K562 (cell line): ENCODE data around the gene PLXDC1. TPM values are rescaled to one million over a fixed set of nuclear protein-coding genes. Genes with fewer than 3 reads are reported as not detected.

ENCODE experiments used
- CTCFL ChIP-seq: IDR thresholded peaks from 2 replicates; pipeline ENCODE4 v1.6.1; 2011; ENCODE audit warnings: borderline replicate concordance, low read depth, mild to moderate bottlenecking, moderate library complexity, low read length; ENCODE audit not compliant: insufficient read depth, poor library complexity, severe bottlenecking
- HDAC1 ChIP-seq, 2 experiments: fragments of 450-650 bp; IDR thresholded peaks; 2 replicates each; pipeline ENCODE4 v1.6.1; 2016 to 2017; ENCODE audit warnings: inconsistent platforms in 1 of 2, mild to moderate bottlenecking in 1 of 2, moderate library complexity in 1 of 2
- LARP7 ChIP-seq: fragments of 450-650 bp; IDR thresholded peaks from 2 replicates; pipeline ENCODE4 v1.6.1; 2016
- NCOA2 ChIP-seq, 2 experiments: fragments of 450-650 bp; IDR thresholded peaks; 2 replicates each; pipeline ENCODE4 v1.6.1; 2018; ENCODE audit warnings: mild to moderate bottlenecking in 2 of 2, moderate library complexity in 1 of 2; ENCODE audit not compliant: partially characterized antibody in 2 of 2
- PPARD ChIP-seq: fragments of 250-450 bp; sonication (Bioruptor Pico); IDR thresholded peaks from 2 replicates; pipeline ENCODE4 v1.8.0; 2022; ENCODE audit warnings: inconsistent platforms, mild to moderate bottlenecking, moderate library complexity
- PTRF ChIP-seq: fragments of 450-650 bp; IDR thresholded peaks from 2 replicates; pipeline ENCODE4 v1.6.1; 2016; ENCODE audit warnings: mild to moderate bottlenecking, missing genetic modification characterization, missing compliant biosample characterization
- SLC30A9 ChIP-seq: fragments of 250-450 bp; sonication (Bioruptor Pico); IDR thresholded peaks from 2 replicates; pipeline ENCODE4 v1.8.0; 2022; ENCODE audit warnings: mild to moderate bottlenecking, moderate library complexity
- SP1 ChIP-seq: sonication (generic); formaldehyde crosslinking; IDR thresholded peaks from 2 replicates; pipeline ENCODE4 v1.8.1; 2022; ENCODE audit warnings: mild to moderate bottlenecking, missing genetic modification reagents
- TSHZ1 ChIP-seq: fragments of 250-450 bp; sonication (Bioruptor Pico); IDR thresholded peaks from 2 replicates; pipeline ENCODE4 v1.4.0; 2020; ENCODE audit warnings: mild to moderate bottlenecking, moderate library complexity
- ZFP91 ChIP-seq: sonication (generic); formaldehyde crosslinking; IDR thresholded peaks from 2 replicates; pipeline ENCODE4 v1.8.0; 2022; ENCODE audit warnings: mild to moderate bottlenecking, missing genetic modification reagents
- ZNF24 ChIP-seq: fragments of 450-650 bp; IDR thresholded peaks from 2 replicates; pipeline ENCODE4 v1.6.1; 2016
- ZNF507 ChIP-seq: conservative IDR thresholded peaks from 2 replicates; pipeline ENCODE4 v1.6.1; 2017; ENCODE audit warnings: missing genetic modification characterization, missing compliant biosample characterization
- ZNF668 ChIP-seq: fragments of 250-450 bp; sonication (Bioruptor Pico); IDR thresholded peaks from 2 replicates; pipeline ENCODE4 v1.8.0; 2022; ENCODE audit warnings: mild to moderate bottlenecking, inconsistent platforms
- polyA plus RNA-seq, 8 experiments: library from polyadenylated mRNA; depleted of rRNA in 4 of 8; stranded (reverse) in 5 of 8; unstranded in 3 of 8; fragments of >200 nt; fragmentation: Nextera tagmentation in 2 of 8; fragmentation: Illumina TruSeq in 1 of 8; extraction: Ambion mirVana in 2 of 8; extraction: Trizol in 1 of 8; gene quantifications; 2 replicates each; pipeline versions ENCODE4 v1.2.1 to v1.2.3, GENCODE V29; 2011 to 2014; ENCODE audit warnings: inconsistent platforms in 1 of 8, missing spikeins in 1 of 8
- total RNA-seq, 7 experiments: library from RNA; depleted of rRNA in 6 of 7; stranded (reverse); fragments of >200 nt in 6 of 7; fragmentation: Illumina TruSeq in 2 of 7; extraction: Trizol in 2 of 7; gene quantifications; 2 replicates each; pipeline versions ENCODE4 v1.2.1 to v1.2.3, GENCODE V29; 2011 to 2021; ENCODE audit warnings: low replicate concordance in 1 of 7
- TF ChIP-seq, protein P1 (sequence below): fragments of 450-650 bp; IDR thresholded peaks from 2 replicates; pipeline ENCODE4 v1.6.1; 2017; ENCODE audit warnings: mild to moderate bottlenecking, moderate library complexity
- TF ChIP-seq, protein P2 (sequence below): fragments of 250-450 bp; sonication (Bioruptor Pico); IDR thresholded peaks from 2 replicates; pipeline ENCODE4 v1.4.0; 2020; ENCODE audit warnings: mild to moderate bottlenecking, moderate library complexity, borderline replicate concordance

Gene PLXDC1
- total and polyA plus RNA-seq, 9 of the 15 experiments (the other 6 are each of a cell fraction or from before 2014, with no cell fraction given): not detected

DNA sequence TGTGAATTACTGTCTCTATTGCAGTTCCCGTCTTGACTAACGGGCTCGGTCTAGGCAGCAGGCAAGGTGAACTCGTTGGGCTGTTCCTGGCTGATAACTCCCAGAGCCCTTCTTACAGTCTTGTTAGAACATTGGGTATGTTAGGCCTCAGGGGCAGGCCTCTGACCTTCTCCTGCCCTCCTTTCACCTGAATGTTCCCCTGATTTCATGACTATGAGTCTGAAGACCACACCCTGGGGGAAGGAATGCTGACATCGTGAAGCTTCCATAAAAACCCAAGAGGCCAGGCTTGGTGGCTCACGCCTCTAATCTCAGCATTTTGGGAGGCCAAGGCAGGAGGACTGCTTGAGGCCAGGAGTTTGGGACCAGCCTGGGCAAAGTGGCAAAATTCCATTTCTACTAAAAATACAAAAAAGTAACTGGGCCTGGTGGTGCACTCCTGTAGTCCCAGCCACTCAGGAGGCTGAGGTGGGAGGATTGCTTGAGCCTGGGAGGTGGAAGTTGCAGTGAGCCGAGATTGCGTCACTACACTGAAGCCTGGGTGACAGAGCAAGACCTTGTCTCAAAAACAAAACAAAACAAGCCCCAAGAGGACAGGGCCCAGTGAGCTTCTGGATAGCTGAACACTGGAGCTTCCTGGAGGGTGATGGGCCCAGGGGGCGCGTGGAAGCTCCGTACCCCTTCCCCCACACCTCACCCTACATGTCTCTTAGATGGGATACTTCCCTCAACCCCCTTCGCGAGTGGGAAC, 136.5 kb downstream of the PLXDC1 start (continued):
- no peak for TF ChIP-seq TSHZ1 (CRISPR knock-in tag)
- TF ChIP-seq PTRF: peak; percentile 33
- TF ChIP-seq NCOA2 (IDR thresholded peaks at IDR 0.05; ENCODE audit: partially characterized antibody in 2 of 2): no peak
- no peak for TF ChIP-seq LARP7
- no peak for TF ChIP-seq CTCFL
- TF ChIP-seq ZNF24: no peak
- no peak for TF ChIP-seq HDAC1 (IDR thresholded peaks at IDR 0.05)
- no peak for TF ChIP-seq ZFP91 (CRISPR knock-in tag)
- TF ChIP-seq, protein P1, sequence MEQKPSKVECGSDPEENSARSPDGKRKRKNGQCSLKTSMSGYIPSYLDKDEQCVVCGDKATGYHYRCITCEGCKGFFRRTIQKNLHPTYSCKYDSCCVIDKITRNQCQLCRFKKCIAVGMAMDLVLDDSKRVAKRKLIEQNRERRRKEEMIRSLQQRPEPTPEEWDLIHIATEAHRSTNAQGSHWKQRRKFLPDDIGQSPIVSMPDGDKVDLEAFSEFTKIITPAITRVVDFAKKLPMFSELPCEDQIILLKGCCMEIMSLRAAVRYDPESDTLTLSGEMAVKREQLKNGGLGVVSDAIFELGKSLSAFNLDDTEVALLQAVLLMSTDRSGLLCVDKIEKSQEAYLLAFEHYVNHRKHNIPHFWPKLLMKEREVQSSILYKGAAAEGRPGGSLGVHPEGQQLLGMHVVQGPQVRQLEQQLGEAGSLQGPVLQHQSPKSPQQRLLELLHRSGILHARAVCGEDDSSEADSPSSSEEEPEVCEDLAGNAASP: no peak
- no peak for TF ChIP-seq ZNF668 (CRISPR knock-in tag)
- TF ChIP-seq ZNF507 (tag): no peak
- no peak for TF ChIP-seq SLC30A9 (CRISPR knock-in tag)
- TF ChIP-seq, protein P2, sequence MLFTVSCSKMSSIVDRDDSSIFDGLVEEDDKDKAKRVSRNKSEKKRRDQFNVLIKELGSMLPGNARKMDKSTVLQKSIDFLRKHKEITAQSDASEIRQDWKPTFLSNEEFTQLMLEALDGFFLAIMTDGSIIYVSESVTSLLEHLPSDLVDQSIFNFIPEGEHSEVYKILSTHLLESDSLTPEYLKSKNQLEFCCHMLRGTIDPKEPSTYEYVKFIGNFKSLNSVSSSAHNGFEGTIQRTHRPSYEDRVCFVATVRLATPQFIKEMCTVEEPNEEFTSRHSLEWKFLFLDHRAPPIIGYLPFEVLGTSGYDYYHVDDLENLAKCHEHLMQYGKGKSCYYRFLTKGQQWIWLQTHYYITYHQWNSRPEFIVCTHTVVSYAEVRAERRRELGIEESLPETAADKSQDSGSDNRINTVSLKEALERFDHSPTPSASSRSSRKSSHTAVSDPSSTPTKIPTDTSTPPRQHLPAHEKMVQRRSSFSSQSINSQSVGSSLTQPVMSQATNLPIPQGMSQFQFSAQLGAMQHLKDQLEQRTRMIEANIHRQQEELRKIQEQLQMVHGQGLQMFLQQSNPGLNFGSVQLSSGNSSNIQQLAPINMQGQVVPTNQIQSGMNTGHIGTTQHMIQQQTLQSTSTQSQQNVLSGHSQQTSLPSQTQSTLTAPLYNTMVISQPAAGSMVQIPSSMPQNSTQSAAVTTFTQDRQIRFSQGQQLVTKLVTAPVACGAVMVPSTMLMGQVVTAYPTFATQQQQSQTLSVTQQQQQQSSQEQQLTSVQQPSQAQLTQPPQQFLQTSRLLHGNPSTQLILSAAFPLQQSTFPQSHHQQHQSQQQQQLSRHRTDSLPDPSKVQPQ (CRISPR knock-in tag): no peak
- TF ChIP-seq PPARD (CRISPR knock-in tag): no peak
- TF ChIP-seq SP1 (CRISPR knock-in tag): no peak
